UCSD-AML1 (cell line): ENCODE results near the gene ANO2.

Source experiments
- DNase-seq: peaks from one replicate; lab custom pipeline; 2025; ENCODE audit not compliant: unreplicated experiment; lab: John Stamatoyannopoulos, UW

The ANO2 gene

DNA sequence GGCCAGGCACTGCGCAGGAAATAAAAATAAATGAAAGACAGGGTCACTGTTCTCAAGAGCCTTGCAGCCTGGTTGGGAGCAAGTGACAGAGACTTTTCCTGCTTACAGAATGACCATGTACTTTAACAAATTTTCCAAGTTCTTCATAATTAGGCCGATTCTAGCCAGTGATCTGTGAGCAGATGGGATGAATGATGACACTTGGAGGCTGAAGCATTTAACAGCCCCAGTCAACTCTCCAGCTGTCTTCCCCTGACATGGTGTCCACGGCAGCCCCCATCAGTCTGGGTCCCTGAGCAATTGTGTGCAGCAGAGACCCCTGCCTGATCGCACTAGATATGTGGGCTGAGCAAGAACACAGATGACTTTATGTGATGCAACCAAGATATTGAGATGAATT, 314.3 kb downstream of the ANO2 start:
- no peak for DNase-seq

DNA sequence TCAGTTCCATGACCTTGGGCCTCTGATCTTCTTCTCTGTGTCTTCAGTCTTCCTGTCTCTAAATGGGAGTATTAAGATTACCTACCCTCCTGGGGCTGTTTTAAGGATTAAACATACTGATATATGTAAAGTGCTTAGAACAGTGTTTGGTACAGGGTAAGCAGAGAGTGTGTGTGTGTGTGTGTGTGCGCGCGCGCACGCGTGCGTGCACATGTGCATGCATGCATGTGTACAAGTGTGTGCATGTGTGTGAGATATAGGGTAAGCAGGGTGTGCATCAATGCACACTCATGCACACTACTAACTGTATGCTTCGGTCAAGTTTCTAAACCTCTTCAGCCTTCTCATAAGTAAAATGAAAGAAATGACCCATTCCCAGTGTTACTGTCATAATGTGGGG, 316.6 kb downstream of the ANO2 start:
- DNase-seq = no peak

DNA sequence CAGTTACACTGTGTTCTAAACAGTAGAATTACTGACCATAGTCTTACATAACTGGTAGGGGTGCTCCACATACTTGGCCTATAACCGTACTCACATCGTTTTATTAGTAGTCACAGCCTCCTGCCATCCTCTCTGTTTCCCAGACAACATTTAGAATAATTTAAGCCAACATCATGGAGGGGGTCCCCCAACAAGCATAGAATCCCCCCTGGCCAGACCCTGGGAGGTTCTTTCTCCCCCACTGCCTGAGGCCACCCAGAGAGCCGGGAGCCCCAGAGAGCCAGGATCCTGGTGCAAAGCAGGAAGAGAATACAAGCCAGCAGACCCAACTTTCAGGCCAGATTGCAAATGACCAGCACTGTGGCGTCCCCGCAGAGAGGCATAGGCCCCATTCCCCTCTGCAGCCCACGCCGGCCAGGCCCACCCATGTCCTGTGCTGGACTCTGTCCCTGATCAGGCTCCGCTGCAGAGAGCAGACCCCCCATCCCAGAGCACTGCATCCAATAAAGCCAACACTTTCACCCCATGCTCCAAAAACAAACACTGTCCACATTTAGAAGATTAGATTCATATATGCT, 317.9 kb downstream of the ANO2 start:
- DNase-seq = no peak

DNA sequence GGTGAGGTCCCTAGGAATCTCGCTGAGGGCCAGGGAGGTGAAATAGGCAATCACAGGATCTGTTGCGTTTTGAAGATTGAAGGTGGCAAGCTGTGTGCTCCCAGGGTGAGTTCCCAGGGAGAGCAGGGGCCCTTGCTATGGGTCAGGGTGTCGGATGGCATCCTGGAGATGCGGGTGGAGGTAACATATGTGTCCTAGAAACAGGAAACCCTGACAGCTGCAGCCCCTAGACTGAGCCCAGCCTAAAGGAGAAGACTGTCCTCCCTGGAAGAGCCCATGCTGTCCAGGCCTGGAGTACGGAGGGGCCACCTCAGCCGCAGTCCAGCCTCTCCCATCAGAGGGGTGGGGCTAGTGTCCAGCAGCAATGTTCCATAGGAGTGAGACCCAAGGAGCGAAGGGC, 318.9 kb downstream of the ANO2 start:
- no peak for DNase-seq

DNA sequence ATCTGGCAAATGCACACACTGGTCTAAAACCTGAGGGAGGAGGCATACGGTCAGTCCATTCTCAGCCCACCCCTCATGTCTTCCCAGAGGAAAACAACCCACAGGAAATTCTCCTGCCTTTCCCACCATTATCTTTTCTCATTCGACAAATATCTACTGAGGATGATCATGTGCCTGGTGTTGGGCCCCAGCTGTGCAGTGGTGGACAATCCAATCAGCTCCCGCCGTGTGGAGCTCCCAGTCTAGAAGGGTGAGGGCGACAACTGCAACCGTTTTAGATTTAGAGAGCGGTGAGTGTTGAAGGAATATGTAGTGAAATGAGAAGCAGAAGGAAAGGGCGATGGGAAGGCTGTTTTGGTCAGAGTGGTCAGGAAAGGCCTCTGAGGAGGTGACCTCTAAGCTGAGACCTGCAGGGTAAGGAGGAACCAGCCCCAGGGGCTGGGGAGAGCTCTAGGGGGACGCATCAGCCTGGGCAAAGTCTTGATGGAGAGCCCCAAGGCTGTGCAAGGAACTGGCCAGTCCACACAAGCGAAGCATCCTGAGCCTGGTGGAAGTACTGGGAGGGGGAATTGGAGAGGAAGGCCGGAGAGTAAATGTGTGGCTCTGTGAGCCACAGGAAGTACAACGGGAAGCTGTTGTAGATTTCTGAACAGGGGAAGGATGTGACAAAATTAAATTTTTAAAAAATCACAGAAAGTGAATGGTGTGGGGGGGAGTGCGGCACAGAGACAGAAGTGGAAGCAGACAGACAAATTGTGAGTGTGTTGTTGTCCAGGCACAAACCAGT, 320.4 kb downstream of the ANO2 start:
- DNase-seq = no peak

DNA sequence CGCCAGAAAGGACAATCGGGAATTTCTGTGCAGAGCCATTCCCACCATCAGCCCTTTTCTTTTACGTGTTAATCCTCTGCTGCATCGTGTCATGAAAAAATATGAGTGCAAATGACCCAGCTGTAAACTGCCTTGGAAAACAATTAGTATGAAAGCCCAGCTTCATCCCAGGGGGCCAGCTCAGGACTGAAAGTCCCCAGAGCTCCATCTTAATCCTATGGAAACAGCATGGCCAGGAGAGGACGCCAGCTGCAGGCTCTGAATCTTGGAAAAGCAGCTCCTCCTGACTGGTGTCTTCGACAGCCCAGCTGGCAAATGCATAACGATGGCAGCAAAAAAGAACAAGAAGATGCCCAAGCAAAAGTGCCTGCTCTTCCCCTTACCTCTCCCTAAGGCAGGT, 321.6 kb downstream of the ANO2 start:
- no peak for DNase-seq

DNA sequence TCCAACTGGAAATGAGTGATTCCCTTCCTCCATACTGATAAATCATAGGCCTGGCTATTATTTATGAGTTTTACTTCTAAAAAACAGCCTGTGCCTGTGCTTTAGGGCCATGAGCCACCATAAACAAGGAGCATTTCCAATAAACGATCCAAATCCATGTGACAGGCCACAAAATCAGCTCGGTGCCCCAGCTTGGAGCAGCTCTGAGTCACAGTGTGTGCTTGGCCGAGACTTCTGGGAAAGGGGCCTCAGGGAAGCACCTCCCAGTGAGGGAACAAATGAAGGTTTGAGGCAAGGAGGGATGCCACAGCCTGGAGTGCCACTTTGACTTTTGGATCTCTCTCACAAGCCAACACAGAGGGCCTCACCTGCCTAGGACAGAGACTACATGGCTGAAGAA, 322.8 kb downstream of the ANO2 start:
- no peak for DNase-seq

DNA sequence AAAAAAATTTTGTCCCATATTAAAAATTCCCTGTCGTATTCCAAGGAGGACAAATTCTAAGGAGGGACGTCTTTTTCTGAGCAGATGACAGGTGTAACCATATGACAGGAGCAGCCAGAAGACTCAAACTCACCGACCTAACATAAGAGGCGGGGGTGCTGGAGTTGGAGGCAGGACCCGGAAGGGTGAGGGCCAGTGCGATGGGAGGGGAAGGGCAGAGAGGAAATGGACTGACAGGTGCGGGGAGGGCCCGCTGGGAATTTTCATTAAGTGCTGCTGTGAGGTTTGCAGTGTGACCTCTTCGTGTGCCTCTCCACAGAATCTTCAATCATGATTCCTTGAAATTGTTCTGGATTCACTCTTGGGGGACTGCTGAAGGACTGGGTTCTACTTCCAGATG, 323.7 kb downstream of the ANO2 start:
- no peak for DNase-seq

DNA sequence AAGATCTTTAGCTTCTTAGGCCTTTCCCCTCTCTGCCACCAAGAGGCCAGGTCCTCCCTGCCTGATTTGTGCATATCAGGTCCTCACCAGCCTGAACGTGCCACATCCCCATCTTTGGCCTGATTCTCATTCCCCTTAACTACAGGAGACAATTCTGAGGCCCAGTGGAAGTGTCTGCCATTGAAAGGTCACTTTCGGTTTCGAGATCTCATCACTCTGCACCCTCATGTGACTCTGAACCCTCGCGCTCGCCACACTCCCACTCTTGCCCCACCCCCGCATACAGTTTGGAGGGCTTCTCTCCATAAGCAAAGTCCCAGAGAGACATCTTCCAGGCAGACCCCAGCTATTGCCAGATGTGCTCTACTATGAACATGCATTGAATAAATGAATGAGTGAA, 324.2 kb downstream of the ANO2 start:
- DNase-seq = no peak

DNA sequence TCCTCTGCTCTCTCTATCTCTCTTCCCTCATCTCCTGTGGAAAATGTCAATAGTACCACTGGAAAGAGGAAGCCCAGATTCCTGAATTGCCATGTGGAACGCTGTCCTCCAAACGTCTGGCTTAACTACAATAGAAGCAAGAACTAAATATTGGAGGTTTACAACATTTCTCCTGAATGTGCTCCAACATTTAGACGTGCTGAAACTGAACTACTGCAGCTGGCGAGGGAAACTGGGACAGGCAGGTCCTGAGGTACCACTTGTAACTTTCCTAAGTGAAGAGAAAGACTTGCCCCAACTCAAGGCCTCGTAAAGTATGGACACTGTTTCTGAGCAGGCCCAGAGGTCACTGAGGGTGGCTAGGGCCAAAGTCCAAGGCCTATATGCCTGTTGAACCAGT, 325.4 kb downstream of the ANO2 start:
- DNase-seq = no peak

DNA sequence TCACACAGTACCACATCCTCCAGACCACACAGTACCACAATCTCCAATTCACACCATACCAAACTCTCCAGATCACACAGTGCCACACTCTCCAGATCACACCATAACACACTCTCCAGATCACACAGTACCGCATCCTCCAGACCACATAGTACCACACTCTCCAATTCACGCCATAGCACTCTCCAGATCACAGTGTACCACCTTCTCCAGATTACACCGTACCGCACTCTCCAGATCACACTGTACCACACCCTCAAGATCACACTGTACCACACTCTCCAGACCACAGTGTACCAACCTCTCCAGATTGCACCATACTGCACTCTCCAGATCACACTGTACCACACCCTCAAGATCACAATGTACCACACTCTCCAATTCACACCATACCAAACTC, 328.2 kb downstream of the ANO2 start:
- DNase-seq = no peak

DNA sequence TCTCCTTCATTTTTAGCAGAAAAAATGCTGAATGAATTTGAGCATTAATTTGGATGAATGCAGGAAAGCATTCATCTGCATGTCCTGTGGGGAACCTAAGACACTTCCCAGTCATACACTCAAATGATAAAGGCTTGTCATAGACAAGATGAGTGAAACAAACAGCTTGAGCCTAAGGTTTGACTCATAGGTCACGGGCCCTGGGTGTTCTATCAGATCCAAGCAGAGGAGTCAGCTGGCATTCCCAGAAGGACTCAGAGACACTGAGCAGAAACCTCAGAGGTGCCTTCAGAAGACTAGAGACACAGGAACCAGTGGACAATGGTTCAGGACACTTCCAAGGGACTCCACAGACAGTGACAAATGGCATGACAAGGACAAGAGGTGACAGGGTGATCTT, 329.3 kb downstream of the ANO2 start:
- no peak for DNase-seq

DNA sequence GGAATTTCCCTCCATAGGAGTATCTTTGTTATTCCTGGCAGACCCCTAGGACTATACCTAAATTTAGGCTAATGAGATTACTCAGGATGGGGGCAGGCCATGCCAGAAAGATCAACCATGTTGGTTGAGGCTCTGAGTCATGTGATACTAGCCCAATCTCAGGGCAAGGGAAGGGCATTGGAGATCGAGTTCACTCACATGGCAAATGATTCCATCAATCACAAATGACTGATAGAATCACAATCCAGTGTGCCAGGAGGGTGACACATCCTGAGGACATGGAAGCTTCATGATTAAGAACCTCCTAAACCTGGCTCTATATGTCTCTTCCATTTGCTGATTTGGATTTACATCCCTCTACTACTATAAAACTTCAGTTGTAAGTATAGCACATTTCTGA, 330.8 kb downstream of the ANO2 start:
- no peak for DNase-seq

DNA sequence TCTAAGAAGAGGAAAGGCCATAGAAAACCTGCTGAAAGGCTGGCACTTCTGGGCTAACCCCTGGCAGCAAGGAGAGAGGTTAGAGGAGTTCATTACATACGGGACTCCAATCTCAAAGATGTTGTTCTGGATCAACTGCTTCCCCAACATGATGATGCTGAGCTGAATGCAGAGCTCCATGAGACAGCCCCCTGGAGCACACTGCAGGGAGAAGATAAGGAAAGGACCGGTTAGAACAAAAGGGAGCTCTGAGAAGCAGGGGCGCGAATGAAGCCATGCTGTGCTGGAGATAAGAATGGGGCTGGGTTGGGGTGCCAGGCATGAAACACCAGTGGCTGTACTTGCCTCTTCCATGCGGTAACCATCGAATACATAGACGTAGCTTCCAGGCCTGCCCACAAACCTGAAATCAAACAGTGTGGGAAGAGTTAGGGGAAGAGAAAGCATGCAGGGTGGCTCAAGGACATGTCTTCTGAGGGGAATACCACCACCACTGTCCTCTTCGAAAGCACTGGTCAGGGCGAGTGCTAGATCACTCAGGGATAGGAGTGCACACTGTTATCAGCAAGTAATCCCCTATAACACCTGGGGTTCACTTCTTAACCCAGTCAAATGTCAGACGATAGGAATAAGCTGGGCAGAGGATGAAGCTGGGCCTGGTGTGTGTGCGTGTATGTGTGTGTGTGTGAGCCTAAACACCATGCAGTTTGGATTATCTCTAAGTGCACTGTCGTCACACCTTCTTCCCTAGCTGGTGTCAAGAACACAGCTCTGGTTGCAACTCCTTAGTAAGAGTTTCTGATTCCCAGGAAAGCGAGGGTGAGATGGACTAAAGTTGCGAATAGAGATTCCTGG, 332.3 kb downstream of the ANO2 start:
- DNase-seq = no peak

DNA sequence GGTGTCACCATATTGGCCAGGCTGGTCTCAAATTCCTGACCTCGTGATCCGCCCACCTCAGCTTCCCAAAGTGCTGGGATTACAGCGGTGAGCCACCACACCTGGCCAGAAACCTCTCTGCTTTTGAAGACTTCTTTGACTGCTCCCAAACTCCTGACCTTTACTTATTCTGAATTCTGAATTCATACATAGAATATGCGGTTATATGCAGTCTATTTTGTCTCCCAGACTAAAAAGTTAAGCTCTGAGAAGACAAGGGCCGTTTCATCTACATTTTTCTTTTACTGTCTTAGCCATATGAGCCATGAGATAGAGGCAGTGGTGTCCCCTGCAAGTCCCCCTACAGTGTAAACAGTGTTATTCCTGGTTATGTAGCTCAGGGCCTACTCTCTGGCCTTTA, 333.9 kb downstream of the ANO2 start:
- no peak for DNase-seq

DNA sequence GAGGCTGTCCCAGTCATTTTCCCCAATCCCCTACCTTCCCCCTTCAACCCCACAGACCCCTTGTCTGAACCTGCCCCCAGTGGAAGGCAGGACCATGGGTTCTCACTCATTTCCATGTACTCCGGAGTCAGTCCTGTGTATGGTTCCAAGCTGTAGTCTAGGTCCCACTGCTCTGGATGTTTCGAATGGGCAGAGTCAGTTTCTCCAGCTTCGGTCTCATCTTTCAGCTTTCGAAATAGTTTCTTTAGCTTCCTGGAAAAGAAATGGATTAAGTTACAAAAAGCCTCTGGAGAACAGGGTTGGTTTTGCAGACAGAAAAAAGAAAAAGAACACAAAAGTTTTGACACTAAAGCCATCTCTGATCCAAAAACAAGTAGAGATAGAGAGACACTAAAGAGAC, 345.7 kb downstream of the ANO2 start:
- no peak for DNase-seq

DNA sequence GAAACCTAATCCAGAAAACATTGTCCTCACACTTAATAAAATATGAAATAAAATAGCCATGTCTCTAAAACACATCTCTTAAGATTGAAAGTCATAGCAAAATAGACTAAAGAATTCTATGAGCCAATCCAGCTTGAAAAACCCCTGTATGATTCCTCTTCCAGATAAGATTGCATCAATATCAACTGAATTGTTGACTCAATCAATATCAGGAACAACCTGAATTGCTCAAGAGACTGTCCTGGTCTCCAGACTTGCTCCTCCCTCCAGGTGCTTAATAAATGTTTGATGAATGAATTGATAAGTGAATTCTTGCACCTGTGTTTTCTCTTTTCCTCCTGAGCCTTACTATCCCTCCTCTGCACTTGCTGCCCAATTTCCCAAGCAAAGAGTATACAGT, 351.1 kb downstream of the ANO2 start:
- no peak for DNase-seq

DNA sequence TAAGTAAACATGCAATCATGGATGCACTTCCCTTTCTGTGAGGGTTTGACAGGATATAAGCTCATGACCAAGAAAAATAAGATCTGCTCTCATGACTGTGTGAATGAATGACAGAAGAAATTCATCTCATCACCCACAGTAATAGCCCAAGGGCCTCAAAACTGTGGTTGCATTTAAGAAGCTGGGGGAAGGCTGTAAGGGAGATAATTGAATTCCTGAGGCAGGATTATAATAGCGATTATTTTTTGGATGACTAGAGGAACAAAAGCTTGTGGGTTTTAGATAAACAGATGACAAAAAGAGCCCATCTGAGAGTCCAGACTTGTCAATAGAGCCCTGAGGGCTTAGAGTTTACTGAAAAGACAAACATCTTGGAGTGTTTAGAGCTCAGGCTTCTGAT, 352.0 kb downstream of the ANO2 start:
- no peak for DNase-seq

DNA sequence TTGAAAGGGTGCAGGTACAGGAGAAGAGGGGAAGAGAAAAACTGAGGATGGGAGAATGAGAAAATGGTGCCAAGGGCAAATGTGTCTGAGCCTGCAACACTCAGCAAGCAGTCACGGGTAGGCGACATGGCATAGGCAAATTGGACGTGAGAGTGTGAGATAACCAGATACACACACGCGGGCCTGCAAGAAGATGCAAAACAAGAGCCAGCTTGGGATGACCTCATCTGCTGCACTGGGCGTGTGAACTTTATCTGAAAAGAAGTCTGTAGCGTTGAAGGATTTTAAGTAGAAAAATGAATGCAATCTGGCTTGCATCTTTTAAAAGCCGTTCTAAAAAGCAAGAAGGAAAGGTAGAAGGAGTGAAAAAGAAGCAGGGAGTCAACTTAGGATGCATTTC, 352.7 kb downstream of the ANO2 start:
- DNase-seq = no peak

DNA sequence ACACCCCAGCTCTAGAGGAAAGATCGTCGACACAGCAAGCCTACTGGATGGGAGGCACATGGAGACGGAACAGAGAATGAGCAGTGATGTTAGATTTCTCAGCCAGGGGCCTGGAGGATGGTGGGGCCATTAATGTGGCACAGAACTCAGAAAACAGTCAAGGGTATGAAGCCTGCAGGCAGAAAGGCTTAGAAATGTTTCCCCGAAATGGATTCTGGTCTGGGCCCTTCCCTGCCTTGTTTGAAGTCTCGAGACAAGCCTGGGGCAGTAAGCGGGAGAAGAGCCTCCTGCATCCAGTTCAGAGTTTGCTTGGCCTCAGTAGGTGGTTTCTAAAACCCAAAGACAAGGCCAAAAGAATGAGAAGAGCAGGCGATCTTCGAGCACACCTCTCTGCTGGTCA, 354.7 kb downstream of the ANO2 start:
- DNase-seq = no peak

DNA sequence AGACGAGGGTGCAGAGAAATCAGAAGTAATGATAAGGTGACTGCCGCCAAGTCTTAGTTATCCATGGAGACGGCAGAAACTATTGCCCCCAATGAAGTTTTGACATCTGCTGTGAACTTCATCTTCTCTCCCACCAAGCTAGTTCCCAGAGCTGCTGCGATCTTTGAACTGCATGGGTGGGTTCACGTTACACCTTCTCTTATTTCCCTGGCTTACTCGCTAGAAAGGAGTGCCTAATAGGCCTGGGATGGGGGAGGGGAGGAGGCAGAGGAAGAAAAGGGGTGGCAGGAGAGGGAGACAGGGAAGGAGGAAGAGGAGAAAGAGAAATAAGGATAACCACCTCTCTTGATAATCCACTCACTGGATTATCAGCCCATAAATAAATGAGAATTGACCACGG, 356.0 kb downstream of the ANO2 start:
- DNase-seq = no peak

DNA sequence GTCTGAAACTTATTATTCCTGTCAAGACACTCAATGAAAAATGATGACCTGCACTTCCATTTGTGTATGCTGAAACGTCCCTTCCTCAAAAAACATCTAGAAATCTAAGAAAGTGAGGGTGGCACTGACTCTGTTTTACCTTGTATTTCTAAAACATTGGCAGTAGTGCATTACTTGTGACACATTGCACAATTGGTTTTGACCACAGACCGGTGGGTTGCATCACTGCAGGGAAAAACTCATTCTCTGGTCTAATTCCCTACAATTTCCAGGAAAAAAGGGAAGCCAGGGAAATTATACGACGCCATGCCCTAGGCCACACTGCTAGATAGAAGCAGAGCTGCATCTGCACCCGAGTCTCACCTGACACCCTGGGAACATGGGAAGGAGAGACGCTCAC, 356.5 kb downstream of the ANO2 start:
- DNase-seq = no peak
